Activated CD4-positive, alpha-beta T cell treated with anti-CD3 and anti-CD28 coated beads for 24 hours (primary cell): ENCODE data around the gene MAST4.

Experiments used
- DNase-seq, 2 donors: peaks; one replicate each; pipeline ENCODE4 v3.0.0-alpha.2; 2020; ENCODE audit warnings: low read depth in 2 of 2

Gene MAST4

DNA sequence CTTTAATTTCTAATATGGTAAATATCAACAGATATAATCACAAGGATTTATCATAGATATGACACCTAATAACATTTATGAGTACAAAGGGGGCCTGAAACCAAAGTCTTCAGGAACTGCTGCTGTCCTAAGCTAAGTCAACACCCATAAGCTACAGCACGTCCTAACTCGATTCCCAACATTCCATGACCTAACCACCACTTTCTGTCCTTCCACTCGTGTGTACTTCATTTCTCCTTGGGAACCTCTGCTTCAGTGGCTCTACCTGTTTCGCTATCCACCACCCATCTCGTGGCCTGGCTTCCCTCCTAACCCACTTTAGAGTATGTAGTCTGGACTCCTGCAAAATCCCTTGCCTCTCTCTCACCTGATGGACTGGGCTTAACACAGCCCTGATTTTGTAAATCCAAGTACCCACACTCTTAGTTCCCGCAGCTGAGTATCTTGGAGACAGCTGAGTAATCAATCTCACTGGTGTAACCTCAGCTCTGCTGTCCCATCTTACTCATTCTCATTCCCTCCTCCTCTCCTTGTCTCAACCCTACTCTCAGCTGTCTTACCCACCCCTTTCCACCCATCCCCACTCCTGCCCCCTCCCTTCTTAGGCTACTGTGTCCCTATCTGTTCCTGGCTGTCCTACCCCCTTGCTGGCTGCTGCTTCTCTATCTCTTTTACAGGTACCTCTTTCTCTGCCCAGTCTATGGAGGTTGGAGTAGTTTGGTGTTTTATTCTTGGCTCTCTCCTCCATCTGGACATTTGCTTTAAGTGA lies 101.8 kb downstream of the MAST4 start:
- no peak for DNase-seq

DNA sequence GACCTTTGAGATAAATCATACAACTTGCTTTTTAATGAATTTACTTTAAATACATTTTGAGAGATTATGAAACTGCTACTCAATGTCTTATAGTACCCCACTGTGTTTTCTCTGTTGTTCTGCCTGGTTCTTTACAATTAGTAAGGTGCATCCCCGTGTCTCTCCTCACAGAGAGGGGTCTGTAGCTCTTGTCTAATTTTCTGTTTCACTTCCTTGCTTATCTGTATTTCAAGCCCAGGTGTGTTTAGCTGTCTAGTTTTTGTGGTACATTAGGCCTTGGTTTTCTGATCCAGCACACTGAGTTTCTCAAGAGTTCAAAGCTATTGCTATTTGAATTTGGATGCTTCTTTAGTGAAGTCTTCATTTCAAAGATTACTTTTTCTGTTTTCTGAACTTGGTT lies 105.1 kb downstream of the MAST4 start:
- DNase-seq, result no peak

DNA sequence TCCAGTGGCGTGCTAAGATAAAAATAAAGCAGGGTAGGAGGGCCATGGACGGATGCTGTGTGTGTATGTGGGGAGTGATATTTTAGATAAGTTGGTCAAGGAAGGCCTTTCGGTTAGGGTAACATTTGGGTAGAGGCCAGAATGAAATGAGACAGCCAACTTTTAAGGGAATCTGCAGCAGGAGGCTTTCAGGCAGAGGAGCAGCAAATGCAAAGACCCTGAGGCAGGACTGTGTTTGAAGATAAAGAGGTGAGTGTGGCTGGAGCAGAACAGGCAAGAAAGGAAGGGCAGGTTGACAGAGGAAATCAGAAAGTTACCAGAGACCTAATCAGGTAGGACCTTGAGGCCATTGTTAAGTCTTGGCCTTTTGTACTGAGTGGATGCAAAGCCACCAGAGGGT lies 106.2 kb downstream of the MAST4 start:
- no peak for DNase-seq

DNA sequence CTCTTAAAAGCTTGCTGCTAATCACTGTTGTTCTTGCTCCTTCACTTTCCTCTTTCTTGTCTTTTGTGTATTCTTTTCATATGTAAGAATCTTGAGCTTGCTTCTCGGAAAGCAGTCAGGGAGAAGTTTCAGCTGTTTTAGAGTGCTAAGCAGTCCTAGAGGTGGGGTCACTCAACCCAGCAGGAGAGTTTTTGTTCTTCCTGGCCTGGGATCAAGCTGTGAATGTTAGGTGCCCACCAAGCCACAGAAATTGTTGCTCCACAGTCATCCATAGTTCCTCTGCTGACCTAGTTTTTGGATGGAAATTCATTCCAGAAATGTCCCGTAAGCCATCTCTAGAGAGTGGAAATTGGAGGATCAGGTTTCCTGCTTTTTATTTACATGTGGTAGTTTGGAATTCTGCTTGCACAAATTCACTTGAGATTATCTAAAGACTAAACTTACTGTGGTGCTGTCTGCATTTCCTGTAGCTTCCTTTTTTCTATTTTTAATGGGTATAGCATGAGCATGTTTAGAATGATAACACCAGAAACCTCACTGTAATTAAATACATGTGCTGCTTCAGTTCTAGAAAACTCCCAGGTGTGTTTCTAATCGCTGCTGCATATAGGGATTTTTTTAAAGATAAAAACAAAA lies 108.7 kb downstream of the MAST4 start:
- DNase-seq, result no peak

DNA sequence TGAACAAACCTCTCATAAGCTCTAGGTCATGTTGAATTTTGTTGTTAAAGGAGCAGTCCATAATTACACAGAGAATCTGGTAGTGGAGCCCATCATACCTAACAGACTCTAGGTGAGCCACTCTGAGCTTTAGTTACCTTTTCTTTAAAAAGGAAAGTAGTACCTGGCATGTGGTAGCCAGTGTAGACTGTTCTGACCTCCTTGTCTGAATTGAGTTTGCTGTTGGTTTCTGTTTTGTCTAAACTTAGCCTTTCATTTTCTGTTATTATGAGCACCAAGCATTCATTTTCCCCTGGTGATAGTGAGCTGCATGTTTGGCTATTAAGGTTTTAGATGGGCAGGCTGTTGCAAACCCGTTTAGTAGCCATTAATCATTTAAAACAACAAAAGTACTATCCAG lies 112.2 kb downstream of the MAST4 start:
- no peak for DNase-seq

DNA sequence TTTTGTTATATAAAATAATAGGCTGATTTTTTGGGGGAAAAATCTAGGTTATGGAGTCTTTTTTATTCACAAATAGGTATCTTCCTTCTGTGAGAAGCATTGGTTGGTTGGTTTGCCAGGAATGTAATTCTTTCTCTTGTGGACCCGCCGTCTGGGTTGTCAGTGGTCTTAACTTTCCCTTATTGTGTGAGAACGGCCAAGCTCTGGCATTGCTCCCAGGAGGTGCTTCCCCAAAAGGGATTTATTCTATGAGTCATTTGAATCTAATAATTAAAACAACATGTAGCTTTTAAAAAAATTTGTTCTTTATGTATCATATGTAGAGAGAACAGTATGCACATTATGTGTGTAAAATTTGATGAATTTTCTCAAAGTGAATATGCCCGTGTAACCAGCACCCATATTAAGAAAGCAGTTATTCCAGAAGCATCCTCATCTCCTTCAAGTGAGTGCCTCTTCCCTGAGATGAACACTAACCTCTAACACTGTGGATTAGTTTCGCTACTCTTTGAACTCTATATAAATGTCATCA lies 114.4 kb downstream of the MAST4 start:
- no peak for DNase-seq

DNA sequence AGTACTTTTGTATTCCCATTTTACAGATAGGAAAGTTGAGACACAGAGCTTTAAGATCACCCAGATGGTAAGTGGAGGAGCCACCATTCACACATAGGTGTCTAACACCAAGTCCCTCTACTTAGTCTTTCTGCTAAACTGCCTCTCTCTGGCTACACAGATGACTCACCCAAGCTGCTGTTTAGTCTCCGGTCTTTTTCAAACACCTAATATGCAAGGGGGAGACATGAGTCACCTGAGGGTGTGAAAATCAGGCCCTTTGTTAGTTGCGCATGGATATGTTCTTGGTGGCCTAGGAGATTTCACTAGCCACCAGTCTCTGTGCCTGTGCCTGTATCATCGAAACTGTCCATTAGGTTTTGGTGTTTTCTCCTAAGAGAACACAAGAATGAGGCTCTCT lies 117.8 kb downstream of the MAST4 start:
- no peak for DNase-seq

DNA sequence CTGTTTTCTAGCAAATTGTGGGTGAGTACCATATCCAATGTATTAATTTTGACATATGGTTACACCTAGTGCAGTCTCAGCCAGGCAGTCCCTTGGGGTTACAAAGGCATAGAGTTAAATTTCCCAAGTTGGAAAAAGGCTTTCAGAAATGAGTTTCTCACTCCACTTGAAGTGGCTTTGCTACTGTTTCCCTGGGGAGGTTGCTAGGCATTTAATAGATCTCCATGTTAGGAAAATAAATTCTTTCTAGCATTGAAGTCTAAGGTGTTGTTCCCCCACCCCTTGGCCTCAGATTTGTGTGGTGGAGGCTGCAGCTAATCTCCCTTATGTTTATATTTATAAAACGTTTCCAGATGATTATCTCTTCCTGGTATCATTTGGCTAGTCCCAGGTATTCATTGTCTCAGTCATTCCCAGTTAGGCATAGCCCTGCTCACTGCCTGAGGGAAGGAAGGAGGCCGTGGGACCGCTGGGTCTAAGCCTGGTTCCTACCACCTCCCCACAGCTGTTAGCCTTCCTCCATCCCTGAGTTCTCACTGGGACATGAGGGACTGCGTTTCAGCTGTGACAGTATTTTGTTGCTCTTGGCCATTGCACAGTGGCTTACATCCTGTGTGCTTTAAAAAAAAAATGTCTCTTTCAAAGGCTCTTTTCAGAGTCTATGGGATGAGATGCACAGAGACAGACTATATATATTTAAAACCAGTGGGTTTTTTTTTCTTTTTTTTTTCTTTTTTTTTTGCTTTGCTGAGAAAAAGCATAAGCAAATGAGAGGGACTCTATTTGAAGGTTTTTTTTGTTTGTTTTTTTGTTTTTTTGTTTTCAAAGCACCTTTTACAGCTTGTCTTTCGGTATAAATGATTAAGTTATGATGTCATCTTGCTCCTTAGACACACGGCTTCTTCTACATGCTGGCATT lies 121.5 kb downstream of the MAST4 start:
- DNase-seq, result no peak

DNA sequence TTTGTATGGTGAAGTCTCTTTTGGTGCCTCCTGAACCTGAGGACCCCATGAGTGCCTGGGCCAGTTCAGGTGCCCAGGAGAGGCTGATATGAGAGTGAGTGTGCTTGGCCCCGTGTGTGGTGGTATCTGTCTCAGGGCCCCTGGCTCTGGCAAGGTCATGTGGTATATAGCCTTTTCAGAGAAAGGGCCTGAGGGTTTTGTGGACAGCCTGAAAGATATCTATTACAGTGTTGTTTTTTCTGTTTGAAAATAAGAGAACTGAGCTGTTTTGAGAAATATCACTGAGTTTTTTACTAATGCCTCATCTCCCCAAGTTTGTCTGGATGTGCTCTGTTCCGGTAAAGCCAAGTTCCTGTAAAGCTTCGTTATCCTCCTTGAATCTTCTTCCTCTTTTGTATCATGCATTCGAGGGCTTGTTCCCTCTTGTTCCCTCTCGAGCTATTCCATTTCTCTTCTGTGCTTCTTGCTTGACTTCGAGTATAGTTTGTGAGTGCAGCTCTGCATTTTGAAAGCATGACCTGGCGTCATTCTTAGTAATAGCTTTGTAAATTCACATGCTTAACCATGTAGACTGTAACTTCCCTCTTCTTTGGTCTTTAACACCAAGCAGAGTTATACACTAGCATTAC lies 122.3 kb downstream of the MAST4 start:
- no peak for DNase-seq

DNA sequence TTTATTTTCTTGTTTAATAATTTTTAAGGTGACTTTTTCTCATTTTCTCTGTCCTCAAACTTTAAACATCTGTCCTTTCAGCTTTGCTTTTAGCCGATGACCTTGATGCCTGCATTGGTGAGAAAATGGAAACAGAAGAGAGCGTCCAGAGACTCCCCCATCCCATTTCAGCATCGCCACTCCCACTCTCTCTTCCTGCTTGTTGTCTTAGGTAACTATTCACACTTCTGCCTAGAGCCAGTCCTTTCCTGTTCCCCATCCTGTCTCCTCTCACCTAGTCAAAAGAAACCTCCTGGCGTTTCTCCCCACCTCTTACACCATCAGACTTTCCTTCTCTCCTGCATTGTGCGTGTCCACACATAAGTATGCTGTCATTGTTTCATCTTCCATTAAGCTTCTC lies 124.6 kb downstream of the MAST4 start:
- no peak for DNase-seq

DNA sequence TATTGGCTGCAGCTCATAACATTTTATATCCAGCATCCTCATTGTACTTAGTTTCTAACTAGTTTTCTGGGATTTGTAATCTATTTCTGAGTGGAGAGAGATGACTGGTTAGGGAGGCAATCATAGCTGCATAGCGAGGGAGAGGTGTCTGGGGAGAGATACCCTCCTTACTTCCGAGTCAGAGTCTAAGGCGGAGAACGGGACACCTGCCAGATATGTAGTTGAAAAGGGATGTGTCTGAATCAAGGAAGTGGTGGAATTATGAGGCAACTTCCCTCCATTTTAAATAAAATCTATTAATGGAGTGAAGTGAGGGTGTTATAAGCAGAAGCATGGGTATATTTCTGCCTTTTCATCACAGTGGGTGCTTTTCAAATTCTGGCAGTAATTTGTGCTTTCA lies 126.5 kb downstream of the MAST4 start:
- no peak for DNase-seq

DNA sequence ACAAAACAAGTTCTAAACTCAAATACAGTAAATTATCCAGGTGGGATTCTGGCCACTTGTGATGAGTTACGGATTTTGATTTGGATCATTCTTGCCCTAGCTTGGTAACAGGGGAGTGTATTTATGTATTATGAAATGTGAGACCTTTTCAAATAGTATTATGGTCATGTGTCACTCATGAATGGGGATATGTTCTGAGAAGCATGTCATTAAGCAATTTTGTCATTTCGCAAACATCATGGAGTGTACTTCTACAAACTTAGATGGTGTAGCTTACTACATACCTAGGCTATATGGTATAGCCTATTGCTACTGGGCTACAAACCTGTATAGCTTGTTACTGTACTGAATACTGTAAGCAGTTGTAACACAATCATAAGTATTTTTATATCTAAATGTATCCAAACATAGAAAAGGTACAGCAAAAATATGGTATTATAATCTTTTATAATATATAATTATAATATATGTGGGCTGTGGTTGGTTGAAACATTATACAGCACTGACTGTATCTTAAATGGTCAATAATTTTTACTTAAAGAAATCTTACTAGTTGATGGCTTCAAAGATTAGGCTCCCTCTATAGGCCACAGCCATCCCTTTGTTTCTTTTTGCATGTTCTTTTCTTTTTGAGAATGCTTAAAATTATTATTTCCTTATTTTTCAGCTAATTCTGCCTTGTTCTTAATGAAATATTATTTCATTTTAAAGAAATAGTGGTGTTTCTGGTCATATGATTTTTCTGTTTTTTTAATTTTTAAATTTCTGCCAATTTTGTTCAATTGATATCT lies 128.4 kb downstream of the MAST4 start:
- DNase-seq, result no peak

DNA sequence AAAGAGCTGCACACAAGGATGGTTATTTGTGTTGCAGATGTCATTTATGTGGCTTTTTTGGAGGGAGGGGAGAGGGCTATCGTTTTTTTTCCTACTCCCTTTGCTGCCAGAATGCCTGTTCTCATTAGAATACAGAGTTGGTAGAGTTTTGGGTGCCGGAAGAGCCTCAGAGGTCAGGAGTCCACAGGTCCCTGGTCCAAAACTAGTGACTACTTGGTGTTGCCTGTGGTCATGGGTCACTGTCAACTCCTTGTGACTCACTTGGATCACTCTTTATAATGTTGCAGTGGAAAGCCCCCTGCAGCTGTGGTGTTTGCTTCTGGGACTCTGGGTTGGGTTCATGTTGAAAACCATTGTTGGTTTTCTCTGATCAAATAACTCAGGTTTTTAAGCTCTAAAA lies 131.4 kb downstream of the MAST4 start:
- no peak for DNase-seq

DNA sequence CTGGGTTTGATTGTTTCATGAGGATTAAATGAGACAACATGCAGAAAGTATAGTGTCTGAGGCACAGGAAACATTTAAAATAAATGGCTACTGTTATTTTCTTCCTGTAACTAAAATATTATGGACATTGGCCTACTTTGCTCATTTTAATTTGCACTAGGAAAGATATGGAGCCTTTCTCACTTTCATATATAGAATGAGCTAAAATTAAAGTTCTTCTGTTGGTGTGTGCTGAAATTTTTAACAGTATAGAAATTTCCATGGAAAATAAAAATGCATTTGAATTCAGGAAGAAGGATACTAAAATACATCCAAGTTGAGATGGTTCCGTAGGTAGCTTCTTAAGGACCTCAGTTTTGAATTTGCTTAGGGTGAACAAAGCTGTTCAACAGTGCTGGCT lies 131.9 kb downstream of the MAST4 start:
- DNase-seq, result no peak

DNA sequence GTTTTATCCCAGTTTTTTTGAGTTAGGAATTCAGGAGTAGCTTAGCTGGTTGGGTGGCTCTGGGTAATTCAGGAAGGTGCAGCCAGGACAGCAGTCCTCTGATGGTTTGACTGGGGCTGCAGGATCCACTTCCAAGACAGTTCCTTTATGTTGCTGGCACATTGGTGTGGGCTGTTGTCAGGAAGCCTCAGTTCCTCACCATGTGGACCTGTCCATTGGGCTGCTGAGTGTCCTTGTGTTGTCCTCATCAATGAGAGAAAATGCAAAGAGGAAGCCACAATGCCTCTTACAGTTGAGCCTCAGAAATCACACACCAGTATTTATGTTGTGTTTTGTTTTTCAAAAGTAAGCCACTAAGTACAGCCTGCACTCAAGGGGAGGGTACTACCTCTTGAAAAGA lies 140.9 kb downstream of the MAST4 start:
- no peak for DNase-seq

DNA sequence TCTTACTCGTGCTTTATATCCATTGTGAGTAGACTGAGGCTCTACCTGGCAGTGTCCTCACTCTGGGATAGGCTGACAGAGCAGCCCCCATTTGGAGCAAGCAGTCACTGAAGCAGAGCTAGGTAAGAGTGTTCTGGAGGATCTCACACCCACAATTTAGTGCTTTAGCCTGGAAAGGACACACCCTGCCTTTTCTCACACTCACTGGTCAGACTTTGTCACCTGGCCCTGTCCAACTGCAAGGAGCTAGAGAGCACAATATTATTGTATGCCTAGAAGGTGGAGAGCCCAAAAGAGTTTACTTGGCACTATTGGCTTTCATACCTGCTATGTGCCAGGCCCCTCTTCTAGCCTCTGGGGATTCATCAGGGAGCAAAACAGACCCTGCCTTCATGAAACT lies 141.9 kb downstream of the MAST4 start:
- DNase-seq, result no peak

DNA sequence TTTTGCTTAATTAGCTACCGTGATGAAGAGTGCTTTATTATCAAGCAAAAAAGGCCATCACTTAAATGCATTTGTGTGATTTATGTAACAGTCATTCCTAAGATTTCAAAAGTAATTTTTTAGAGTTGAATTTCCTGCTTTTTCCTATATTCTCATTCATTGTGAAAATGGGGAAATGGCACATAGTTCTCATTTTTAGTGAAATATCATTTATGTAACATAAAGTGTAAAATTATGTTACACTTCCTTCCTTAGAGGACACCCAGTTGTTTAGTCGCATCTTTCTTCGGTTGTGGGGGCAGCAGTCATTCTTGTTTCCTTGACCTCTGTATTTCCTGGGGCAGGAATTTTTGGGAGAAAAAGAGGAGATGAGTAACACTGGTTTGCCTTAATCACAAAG lies 142.8 kb downstream of the MAST4 start:
- DNase-seq, result no peak

DNA sequence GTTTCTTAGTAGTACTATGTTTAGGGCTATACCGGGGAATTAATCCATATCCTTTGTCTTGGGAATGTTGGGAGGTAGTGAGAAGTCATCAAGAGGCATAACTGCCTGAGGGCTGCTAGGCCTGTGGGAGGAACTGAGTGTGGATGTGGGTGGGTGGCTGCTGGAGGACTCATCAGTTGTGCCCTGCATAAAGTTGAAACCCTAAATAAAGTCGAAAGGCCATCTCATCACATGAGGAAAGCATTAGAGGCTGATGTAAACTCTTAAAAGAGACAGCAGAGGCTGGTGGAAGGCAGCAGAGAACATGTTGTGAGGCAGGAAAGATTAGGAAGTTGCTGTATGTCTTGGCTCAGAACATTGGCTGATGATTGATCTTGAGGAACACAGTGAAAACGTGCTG lies 143.8 kb downstream of the MAST4 start:
- DNase-seq, result no peak

DNA sequence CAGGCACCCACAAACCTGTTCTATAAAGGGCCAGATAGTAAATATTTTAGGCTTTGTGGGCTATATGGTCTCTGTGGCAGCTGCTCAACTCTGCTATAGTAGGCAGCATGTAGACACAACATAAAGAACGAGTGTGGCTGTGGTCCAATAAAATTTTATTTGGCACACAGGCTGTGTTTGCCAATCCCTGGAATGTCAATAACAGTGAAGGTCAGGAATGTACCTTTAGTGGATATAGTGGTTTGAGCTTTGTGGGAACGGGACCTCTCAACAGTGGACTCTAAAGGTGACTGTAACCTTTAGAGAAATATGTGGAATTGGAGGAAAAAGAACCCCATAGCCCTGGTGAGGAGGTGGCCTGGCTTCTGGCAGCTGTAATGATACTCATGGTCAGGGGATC lies 145.2 kb downstream of the MAST4 start:
- no peak for DNase-seq

DNA sequence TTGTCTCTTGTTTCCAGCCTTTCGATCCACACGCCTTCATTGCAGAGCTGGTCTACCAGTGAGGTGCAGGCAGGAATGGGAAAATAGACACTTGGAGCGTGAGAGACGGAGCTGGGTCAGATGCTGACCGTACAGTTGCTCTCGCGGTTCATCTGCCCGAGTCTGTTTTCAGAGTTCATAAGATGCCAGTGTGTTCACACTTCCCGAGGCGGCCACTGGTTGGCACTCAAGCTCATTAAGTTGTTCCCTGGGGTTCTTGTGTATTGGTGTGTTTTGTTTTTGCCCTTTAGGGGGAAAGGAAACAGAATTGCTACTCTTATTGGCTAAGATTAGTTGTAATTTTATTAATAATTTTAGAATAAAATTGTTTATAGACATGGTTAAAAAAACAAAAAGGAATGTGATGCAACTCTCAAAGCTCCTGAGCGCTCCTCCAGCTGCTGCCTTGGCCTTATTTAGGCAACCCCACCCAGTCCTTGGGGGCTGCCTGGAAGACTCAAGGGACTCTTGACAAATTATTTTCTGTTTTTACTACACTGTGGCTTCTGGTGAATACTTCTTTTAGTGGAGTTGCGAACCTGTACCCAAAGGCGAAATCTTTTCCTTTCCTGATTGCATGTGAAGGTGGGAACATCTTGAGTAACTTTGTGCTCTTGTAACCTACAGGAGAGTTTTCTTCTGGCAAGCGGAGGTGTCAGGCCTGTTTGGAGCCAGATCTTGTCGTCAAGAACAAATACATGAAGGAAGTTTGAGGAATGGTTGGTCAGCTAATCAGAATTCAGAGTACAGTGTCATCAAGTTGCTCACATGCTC lies 146.1 kb downstream of the MAST4 start:
- DNase-seq, result no peak
